ENCODE measurements around the gene C19orf85.

DNA sequence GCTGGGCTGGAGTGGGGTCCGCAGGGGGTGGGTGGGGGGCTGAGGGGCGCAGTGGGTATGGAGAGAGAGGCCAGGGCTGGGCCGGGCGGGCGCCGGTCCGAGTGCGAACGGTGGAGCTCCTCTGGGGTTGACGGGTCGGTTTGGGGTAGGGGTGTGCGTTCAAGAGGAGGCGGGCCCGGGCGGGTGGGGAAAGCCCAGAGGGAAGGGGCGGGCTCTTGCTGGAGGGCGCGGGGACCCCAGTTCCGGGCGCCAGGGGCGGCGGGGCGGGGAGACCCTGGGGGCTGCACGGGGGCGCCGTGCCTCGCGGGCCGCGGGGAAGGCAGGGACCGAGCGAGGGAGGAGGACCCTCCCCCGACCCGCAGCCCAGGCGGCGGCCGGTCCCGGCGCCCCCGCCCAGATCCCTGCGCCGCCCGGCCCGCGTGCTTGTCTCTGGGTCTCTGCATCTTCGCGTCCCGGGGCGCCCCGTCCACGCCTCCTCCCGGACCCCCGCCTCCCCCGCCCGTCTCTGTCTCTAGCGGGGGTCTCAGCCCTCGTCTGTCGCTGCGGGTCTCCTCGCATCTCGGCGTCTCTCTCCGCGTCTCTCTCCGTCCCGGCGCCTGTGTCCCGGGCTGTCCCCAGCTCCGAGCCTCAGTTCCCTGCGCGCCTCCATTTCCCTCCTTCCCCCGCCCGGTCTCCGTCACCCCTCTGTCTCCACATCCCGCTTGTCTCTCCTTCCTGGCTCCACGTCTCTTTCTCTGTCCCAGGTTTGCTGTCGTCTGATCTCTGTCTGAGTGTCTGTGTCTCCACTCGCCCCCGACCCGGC lies 13.2 kb downstream of the C19orf85 start:
- TF ChIP-seq, protein P1, sequence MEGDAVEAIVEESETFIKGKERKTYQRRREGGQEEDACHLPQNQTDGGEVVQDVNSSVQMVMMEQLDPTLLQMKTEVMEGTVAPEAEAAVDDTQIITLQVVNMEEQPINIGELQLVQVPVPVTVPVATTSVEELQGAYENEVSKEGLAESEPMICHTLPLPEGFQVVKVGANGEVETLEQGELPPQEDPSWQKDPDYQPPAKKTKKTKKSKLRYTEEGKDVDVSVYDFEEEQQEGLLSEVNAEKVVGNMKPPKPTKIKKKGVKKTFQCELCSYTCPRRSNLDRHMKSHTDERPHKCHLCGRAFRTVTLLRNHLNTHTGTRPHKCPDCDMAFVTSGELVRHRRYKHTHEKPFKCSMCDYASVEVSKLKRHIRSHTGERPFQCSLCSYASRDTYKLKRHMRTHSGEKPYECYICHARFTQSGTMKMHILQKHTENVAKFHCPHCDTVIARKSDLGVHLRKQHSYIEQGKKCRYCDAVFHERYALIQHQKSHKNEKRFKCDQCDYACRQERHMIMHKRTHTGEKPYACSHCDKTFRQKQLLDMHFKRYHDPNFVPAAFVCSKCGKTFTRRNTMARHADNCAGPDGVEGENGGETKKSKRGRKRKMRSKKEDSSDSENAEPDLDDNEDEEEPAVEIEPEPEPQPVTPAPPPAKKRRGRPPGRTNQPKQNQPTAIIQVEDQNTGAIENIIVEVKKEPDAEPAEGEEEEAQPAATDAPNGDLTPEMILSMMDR (IDR thresholded peaks at IDR 0.05): no peak
- no peak for TF ChIP-seq POLR2A (IDR thresholded peaks at IDR 0.05)

All from adrenal gland (tissue), 5 donors.